ENCODE data around the gene CALML4.

The CALML4 gene

GRCh38 chr15:68197170-68197492 is 8.0 kb downstream of the CALML4 start:
- Histone ChIP-seq H3K36me3 (ENCODE audit: control insufficient read depth, insufficient read depth, low read length) (no peaks in the 10 kb centered on the region), H3K4me1 (no peaks in the 10 kb centered on the region), H3K4me3 (ENCODE audit: low read depth, low read length) (no peak overlapping the region)

GRCh38 chr15:68196445-68197169 is 8.5 kb downstream of the CALML4 start:
- Histone ChIP-seq H2AFZ (no peak overlapping the region), H3K4me3 (ENCODE audit: low read depth, low read length) (no peak overlapping the region), H3K4me2 (ENCODE audit: low read length) (no peak overlapping the region), H3K36me3 (ENCODE audit: control insufficient read depth, insufficient read depth, low read length) (no peaks in the 10 kb centered on the region), H3K9me3 (ENCODE audit: control insufficient read depth, low read length) (no peaks in the 10 kb centered on the region), H3K4me1 (no peaks in the 10 kb centered on the region), H3K27ac (no peak overlapping the region), H3K79me2 (no peaks in the 10 kb centered on the region), H3K27me3 (ENCODE audit: control insufficient read depth, insufficient read depth, low read length) (no peaks in the 10 kb centered on the region), H3K9ac (no peak overlapping the region)
- TF ChIP-seq CTCF (IDR thresholded peaks at IDR 0.05): no peak

More at GRCh38 chr15:68197170-68197492, 8.0 kb downstream of the CALML4 start:
- no peak overlapping the region for H3K9ac ChIP-seq
- H3K27me3 ChIP-seq (ENCODE audit: control insufficient read depth, insufficient read depth, low read length): no peaks in the 10 kb centered on the region
- no peaks in the 10 kb centered on the region for H3K9me3 ChIP-seq (ENCODE audit: control insufficient read depth, low read length)
- TF ChIP-seq CTCF (IDR thresholded peaks at IDR 0.05): no peak
- no peaks in the 10 kb centered on the region for H3K79me2 ChIP-seq
- H3K4me2 ChIP-seq (ENCODE audit: low read length): no peak overlapping the region
- no peak overlapping the region for H2AFZ ChIP-seq
- H3K27ac ChIP-seq: no peak overlapping the region

- no peak overlapping the region for H3K4me2 ChIP-seq (ENCODE audit: low read length)
- no peaks in the 10 kb centered on the region for H3K4me1 ChIP-seq
- H3K36me3 ChIP-seq (ENCODE audit: control insufficient read depth, insufficient read depth, low read length): no peaks in the 10 kb centered on the region
- no peak overlapping the region for H3K27ac ChIP-seq
- no peak overlapping the region for H2AFZ ChIP-seq
- H3K27me3 ChIP-seq (ENCODE audit: control insufficient read depth, insufficient read depth, low read length): no peaks in the 10 kb centered on the region
- no peak overlapping the region for H3K9ac ChIP-seq
- no peaks in the 10 kb centered on the region for H3K9me3 ChIP-seq (ENCODE audit: control insufficient read depth, low read length)
- no peaks in the 10 kb centered on the region for H3K79me2 ChIP-seq
- TF ChIP-seq CTCF (IDR thresholded peaks at IDR 0.05): no peak
- H3K4me3 ChIP-seq (ENCODE audit: low read depth, low read length): no peak overlapping the region
Measured at GRCh38 chr15:68195336-68196112, 9.6 kb downstream of the CALML4 start.

GRCh38 chr15:68192804-68193486 is 12.2 kb downstream of the CALML4 start:
- Histone ChIP-seq H3K36me3 (ENCODE audit: control insufficient read depth, insufficient read depth, low read length) (no peaks in the 10 kb centered on the region), H3K4me1 (no peaks in the 10 kb centered on the region), H3K9me3 (ENCODE audit: control insufficient read depth, low read length) (no peaks in the 10 kb centered on the region), H3K27me3 (ENCODE audit: control insufficient read depth, insufficient read depth, low read length) (no peaks in the 10 kb centered on the region), H3K9ac (no peak overlapping the region), H2AFZ (no peak overlapping the region), H3K79me2 (no peaks in the 10 kb centered on the region), H3K4me2 (ENCODE audit: low read length) (no peak overlapping the region), H3K27ac (no peak overlapping the region), H3K4me3 (ENCODE audit: low read depth, low read length) (no peak overlapping the region)
- no peak for TF ChIP-seq CTCF (IDR thresholded peaks at IDR 0.05)

All from parathyroid adenoma (tissue), 2 donors.